ENCODE results near the gene SLC22A5.
A peak's percentile ranks its signal among the peaks of the same experiment; 100 is the strongest.
"Not testable (repeated sequence)": the region's sequence is repeated elsewhere in the genome, so short reads cannot be mapped to it uniquely, and the experiment has no call there.

Gene SLC22A5

GRCh38 chr5:132392978-132393825, 23.7 kb downstream of the SLC22A5 start:
- Histone ChIP-seq H3K4me3 (ENCODE audit: low read depth in 1 of 5, low read length in 5 of 5) (no peak overlapping the region), H3K4me1 (ENCODE audit: control insufficient read depth in 5 of 5, insufficient read depth in 5 of 5, low read length in 5 of 5) (peaks cover 0 to 26% (median 25%) of the 10 kb centered on the region in 5 donors), H3K27me3 (ENCODE audit: control insufficient read depth in 5 of 5, insufficient read depth in 4 of 5, low read length in 5 of 5) (no peaks in the 10 kb centered on the region), H3K9me3 (ENCODE audit: control insufficient read depth in 5 of 5, low read length in 5 of 5) (no peaks in the 10 kb centered on the region), H3K36me3 (ENCODE audit: control insufficient read depth in 5 of 5, insufficient read depth in 5 of 5, low read length in 5 of 5) (peaks cover 14 to 35% (median 28%) of the 10 kb centered on the region in 5 donors), H3K27ac (ENCODE audit: low read depth, low read length) (no peak overlapping the region), H3K9ac (ENCODE audit: low read length in 5 of 5) (no peak overlapping the region)

- Histone ChIP-seq H3K27ac (ENCODE audit: low read depth, low read length) (no peak overlapping the region), H3K27me3 (ENCODE audit: control insufficient read depth in 5 of 5, insufficient read depth in 4 of 5, low read length in 5 of 5) (no peaks in the 10 kb centered on the region), H3K4me1 (ENCODE audit: control insufficient read depth in 5 of 5, insufficient read depth in 5 of 5, low read length in 5 of 5) (peaks cover 0 to 14% (median 13%) of the 10 kb centered on the region in 5 donors), H3K9me3 (ENCODE audit: control insufficient read depth in 5 of 5, low read length in 5 of 5) (no peaks in the 10 kb centered on the region), H3K4me3 (ENCODE audit: low read depth in 1 of 5, low read length in 5 of 5) (no peak overlapping the region), H3K9ac (ENCODE audit: low read length in 5 of 5) (no peak overlapping the region), H3K36me3 (ENCODE audit: control insufficient read depth in 5 of 5, insufficient read depth in 5 of 5, low read length in 5 of 5) (peaks cover 14 to 35% (median 28%) of the 10 kb centered on the region in 5 donors)
Observed at GRCh38 chr5:132394667-132395259, 25.3 kb downstream of the SLC22A5 start.

- H3K9ac ChIP-seq (ENCODE audit: low read length in 5 of 5) = no peak overlapping the region
- H3K4me1 ChIP-seq (ENCODE audit: control insufficient read depth in 5 of 5, insufficient read depth in 5 of 5, low read length in 5 of 5) = peaks cover 0 to 11% (median 10%) of the 10 kb centered on the region in 5 donors
- no peaks in the 10 kb centered on the region for H3K9me3 ChIP-seq (ENCODE audit: control insufficient read depth in 5 of 5, low read length in 5 of 5)
- H3K4me3 ChIP-seq (ENCODE audit: low read depth in 1 of 5, low read length in 5 of 5) = no peak overlapping the region
- H3K27me3 ChIP-seq (ENCODE audit: control insufficient read depth in 5 of 5, insufficient read depth in 4 of 5, low read length in 5 of 5) = no peaks in the 10 kb centered on the region
- peaks cover 14 to 34% (median 28%) of the 10 kb centered on the region in 5 donors for H3K36me3 ChIP-seq (ENCODE audit: control insufficient read depth in 5 of 5, insufficient read depth in 5 of 5, low read length in 5 of 5)
- no peak overlapping the region for H3K27ac ChIP-seq (ENCODE audit: low read depth, low read length)
Observed at GRCh38 chr5:132396589-132397031, 27.1 kb downstream of the SLC22A5 start.

DNA sequence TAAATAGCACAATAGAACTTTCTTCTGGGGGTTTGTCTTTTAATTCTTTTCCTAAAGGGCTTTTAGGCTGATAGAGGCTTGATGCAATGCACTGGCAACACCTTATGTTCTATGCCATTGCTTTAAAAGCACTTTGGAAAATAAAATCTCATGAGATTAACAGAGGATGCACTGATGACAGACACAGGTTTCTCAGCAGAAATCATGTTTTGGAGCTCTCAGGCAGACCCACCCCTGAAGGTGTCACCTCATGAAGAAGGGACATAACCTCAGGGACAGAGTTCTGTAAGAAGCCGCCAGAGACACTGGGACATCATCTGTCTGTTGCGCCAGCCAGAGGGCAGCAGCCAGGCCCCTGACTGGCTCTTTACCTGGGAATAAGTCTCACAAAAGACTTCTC, 27.7 kb downstream of the SLC22A5 start:
- Histone ChIP-seq H3K4me1 (ENCODE audit: control insufficient read depth in 5 of 5, insufficient read depth in 5 of 5, low read length in 5 of 5) (peaks cover 0 to 11% (median 10%) of the 10 kb centered on the region in 5 donors), H3K4me3 (ENCODE audit: low read depth in 1 of 5, low read length in 5 of 5) (no peak overlapping the region), H3K9me3 (ENCODE audit: control insufficient read depth in 5 of 5, low read length in 5 of 5) (no peaks in the 10 kb centered on the region), H3K27ac (ENCODE audit: low read depth, low read length) (no peak overlapping the region), H3K27me3 (ENCODE audit: control insufficient read depth in 5 of 5, insufficient read depth in 4 of 5, low read length in 5 of 5) (no peaks in the 10 kb centered on the region), H3K36me3 (ENCODE audit: control insufficient read depth in 5 of 5, insufficient read depth in 5 of 5, low read length in 5 of 5) (peaks cover 14 to 30% (median 28%) of the 10 kb centered on the region in 5 donors), H3K9ac (ENCODE audit: low read length in 5 of 5) (no peak overlapping the region)

GRCh38 chr5:132397936-132398675, 28.6 kb downstream of the SLC22A5 start:
- not testable (repeated sequence) for H3K27ac ChIP-seq (ENCODE audit: low read depth, low read length); H3K27me3 ChIP-seq (ENCODE audit: control insufficient read depth in 5 of 5, insufficient read depth in 4 of 5, low read length in 5 of 5); H3K9me3 ChIP-seq (ENCODE audit: control insufficient read depth in 5 of 5, low read length in 5 of 5); H3K9ac ChIP-seq (ENCODE audit: low read length in 5 of 5)
- Histone ChIP-seq H3K4me3 (ENCODE audit: low read depth in 1 of 5, low read length in 5 of 5) (peak overlapping the region in 1 of 5 donors; percentile 5), H3K36me3 (ENCODE audit: control insufficient read depth in 5 of 5, insufficient read depth in 5 of 5, low read length in 5 of 5) (peaks cover 10 to 23% (median 20%) of the 10 kb centered on the region in 5 donors), H3K4me1 (ENCODE audit: control insufficient read depth in 5 of 5, insufficient read depth in 5 of 5, low read length in 5 of 5) (peaks cover 0 to 11% (median 10%) of the 10 kb centered on the region in 5 donors)

DNA sequence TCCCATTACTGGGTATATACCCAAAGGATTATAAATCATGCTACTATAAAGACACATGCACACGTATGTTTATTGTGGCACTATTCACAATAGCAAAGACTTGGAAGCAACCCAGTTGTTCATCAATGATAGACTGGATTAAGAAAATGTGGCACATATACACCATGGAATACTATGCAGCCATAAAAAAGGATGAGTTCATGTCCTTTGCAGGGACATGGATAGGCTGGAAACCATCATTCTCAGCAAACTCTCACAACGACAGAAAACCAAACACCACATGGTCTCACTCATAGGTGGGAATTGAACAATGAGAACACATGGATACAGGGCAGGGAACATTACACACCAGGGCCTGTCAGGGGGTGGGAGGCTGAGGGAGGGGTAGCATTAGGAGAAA, 34.5 kb downstream of the SLC22A5 start:
- not testable (repeated sequence) for H3K27me3 ChIP-seq (ENCODE audit: control insufficient read depth in 5 of 5, insufficient read depth in 4 of 5, low read length in 5 of 5); H3K9ac ChIP-seq (ENCODE audit: low read length in 5 of 5); H3K4me3 ChIP-seq (ENCODE audit: low read depth in 1 of 5, low read length in 5 of 5); H3K36me3 ChIP-seq (ENCODE audit: control insufficient read depth in 5 of 5, insufficient read depth in 5 of 5, low read length in 5 of 5); H3K9me3 ChIP-seq (ENCODE audit: control insufficient read depth in 5 of 5, low read length in 5 of 5); H3K4me1 ChIP-seq (ENCODE audit: control insufficient read depth in 5 of 5, insufficient read depth in 5 of 5, low read length in 5 of 5); H3K27ac ChIP-seq (ENCODE audit: low read depth, low read length)

- peaks cover 0 to 17% (median 11%) of the 10 kb centered on the region in 5 donors for H3K4me1 ChIP-seq (ENCODE audit: control insufficient read depth in 5 of 5, insufficient read depth in 5 of 5, low read length in 5 of 5)
- peaks cover 0 to 3% (median 0%) of the 10 kb centered on the region in 5 donors for H3K9me3 ChIP-seq (ENCODE audit: control insufficient read depth in 5 of 5, low read length in 5 of 5)
- H3K9ac ChIP-seq (ENCODE audit: low read length in 5 of 5) = no peak overlapping the region
- H3K36me3 ChIP-seq (ENCODE audit: control insufficient read depth in 5 of 5, insufficient read depth in 5 of 5, low read length in 5 of 5) = no peaks in the 10 kb centered on the region
- H3K4me3 ChIP-seq (ENCODE audit: low read depth in 1 of 5, low read length in 5 of 5) = no peak overlapping the region
- no peak overlapping the region for H3K27ac ChIP-seq (ENCODE audit: low read depth, low read length)
- H3K27me3 ChIP-seq (ENCODE audit: control insufficient read depth in 5 of 5, insufficient read depth in 4 of 5, low read length in 5 of 5) = no peaks in the 10 kb centered on the region
Observed at GRCh38 chr5:132405646-132406045, 36.1 kb downstream of the SLC22A5 start.

DNA sequence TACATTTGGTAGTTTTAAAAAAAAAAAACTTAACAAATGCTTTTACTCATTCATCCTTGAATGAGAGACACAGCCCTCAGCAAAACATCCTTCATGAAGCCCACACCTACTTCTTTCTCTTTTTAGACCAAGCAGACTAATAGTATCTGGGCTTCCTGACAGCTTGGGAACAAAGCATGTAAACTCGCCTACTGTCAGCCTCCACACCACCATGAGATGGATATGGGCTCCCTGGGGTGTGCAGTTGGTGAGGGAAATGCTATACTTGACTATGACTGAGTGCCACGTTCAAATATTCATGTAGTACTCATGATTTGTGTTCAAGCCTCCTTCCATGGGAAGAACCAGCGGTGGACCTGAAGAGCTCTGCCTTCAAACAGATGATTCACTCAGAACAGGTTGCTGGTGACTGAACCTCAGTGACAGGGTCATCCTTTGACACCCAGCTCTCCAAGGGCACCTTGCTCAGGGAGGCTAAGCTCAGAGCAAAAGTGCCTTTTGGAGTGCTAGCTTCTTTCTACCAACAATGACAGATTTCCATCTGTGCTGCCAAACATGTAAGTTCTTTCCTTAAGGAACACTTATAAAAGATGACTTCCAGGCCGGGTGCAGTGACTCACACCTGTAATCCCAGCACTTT, 36.8 kb downstream of the SLC22A5 start:
- peaks cover 0 to 20% (median 13%) of the 10 kb centered on the region in 5 donors for H3K4me1 ChIP-seq (ENCODE audit: control insufficient read depth in 5 of 5, insufficient read depth in 5 of 5, low read length in 5 of 5)
- no peaks in the 10 kb centered on the region for H3K27me3 ChIP-seq (ENCODE audit: control insufficient read depth in 5 of 5, insufficient read depth in 4 of 5, low read length in 5 of 5)
- H3K4me3 ChIP-seq (ENCODE audit: low read depth in 1 of 5, low read length in 5 of 5) = no peak overlapping the region
- no peak overlapping the region for H3K9ac ChIP-seq (ENCODE audit: low read length in 5 of 5)
- H3K36me3 ChIP-seq (ENCODE audit: control insufficient read depth in 5 of 5, insufficient read depth in 5 of 5, low read length in 5 of 5) = no peaks in the 10 kb centered on the region
- no peak overlapping the region for H3K27ac ChIP-seq (ENCODE audit: low read depth, low read length)
- H3K9me3 ChIP-seq (ENCODE audit: control insufficient read depth in 5 of 5, low read length in 5 of 5) = peaks cover 0 to 3% (median 0%) of the 10 kb centered on the region in 5 donors

GRCh38 chr5:132407970-132408369, 38.5 kb downstream of the SLC22A5 start:
- Histone ChIP-seq H3K27me3 (ENCODE audit: control insufficient read depth in 5 of 5, insufficient read depth in 4 of 5, low read length in 5 of 5) (no peaks in the 10 kb centered on the region), H3K36me3 (ENCODE audit: control insufficient read depth in 5 of 5, insufficient read depth in 5 of 5, low read length in 5 of 5) (no peaks in the 10 kb centered on the region), H3K4me1 (ENCODE audit: control insufficient read depth in 5 of 5, insufficient read depth in 5 of 5, low read length in 5 of 5) (peaks cover 2 to 33% (median 28%) of the 10 kb centered on the region in 5 donors), H3K9me3 (ENCODE audit: control insufficient read depth in 5 of 5, low read length in 5 of 5) (peaks cover 0 to 3% (median 0%) of the 10 kb centered on the region in 5 donors), H3K9ac (ENCODE audit: low read length in 5 of 5) (no peak overlapping the region), H3K4me3 (ENCODE audit: low read depth in 1 of 5, low read length in 5 of 5) (no peak overlapping the region), H3K27ac (ENCODE audit: low read depth, low read length) (no peak overlapping the region)

All from subcutaneous abdominal adipose tissue (tissue), 5 donors.